K562 (cell line): ENCODE results near the gene RNU5D-1. TPM values are rescaled to one million over a fixed set of nuclear protein-coding genes. Genes with fewer than 3 reads are reported as not detected.
A peak's percentile ranks its signal among the peaks of the same experiment; 100 is the strongest.

ENCODE experiments used
- EP300 ChIP-seq: IDR thresholded peaks from 2 replicates; pipeline ENCODE4 v1.6.1; 2012; ENCODE audit warnings: low read length, improper control_type of control experiment
- HDAC3 ChIP-seq: fragments of 450-650 bp; IDR thresholded peaks from 2 replicates; pipeline ENCODE4 v1.6.1; 2018; ENCODE audit warnings: borderline replicate concordance, mild to moderate bottlenecking, moderate library complexity; ENCODE audit not compliant: partially characterized antibody
- KHSRP ChIP-seq: fragments of 450-650 bp; IDR thresholded peaks from 2 replicates; pipeline ENCODE4 v1.6.1; 2017
- MED1 ChIP-seq: sonication (generic); formaldehyde crosslinking; IDR thresholded peaks from 2 replicates; pipeline ENCODE4 v1.8.1; 2023; ENCODE audit warnings: missing genetic modification reagents, borderline replicate concordance
- MNT ChIP-seq, 2 experiments: fragments of 450-650 bp; conservative IDR thresholded peaks; 2 replicates each; pipeline ENCODE4 v1.6.1; 2017; ENCODE audit warnings: mild to moderate bottlenecking in 2 of 2, moderate library complexity in 2 of 2
- NCOR1 ChIP-seq: fragments of 450-650 bp; IDR thresholded peaks from 2 replicates; pipeline ENCODE4 v1.6.1; 2016; ENCODE audit warnings: mild to moderate bottlenecking, moderate library complexity
- NFATC3 ChIP-seq: fragments of 450-650 bp; IDR thresholded peaks from 2 replicates; pipeline ENCODE4 v1.6.1; 2017; ENCODE audit warnings: mild to moderate bottlenecking
- PCBP2 ChIP-seq: fragments of 200-400 bp; formaldehyde crosslinking; IDR thresholded peaks from 2 replicates; pipeline ENCODE4 v1.6.1; 2018; ENCODE audit warnings: low read length, low read depth, mild to moderate bottlenecking, moderate library complexity; ENCODE audit not compliant: poor library complexity, severe bottlenecking
- PRMT5 ChIP-seq: sonication (generic); formaldehyde crosslinking; IDR thresholded peaks from 2 replicates; pipeline ENCODE4 v1.5.0; 2020; ENCODE audit warnings: missing genetic modification reagents
- SIN3A ChIP-seq, 2 experiments: fragments of 150-350 bp in 1 of 2; IDR thresholded peaks; 2 replicates each; pipeline ENCODE4 v1.6.1; 2011 to 2016; ENCODE audit warnings: borderline replicate concordance in 2 of 2, low read depth in 2 of 2, low read length in 2 of 2, mild to moderate bottlenecking in 2 of 2, moderate library complexity in 2 of 2; ENCODE audit not compliant: control insufficient read depth in 1 of 2
- STAT5B ChIP-seq: fragments of 250-450 bp; sonication (Bioruptor Pico); IDR thresholded peaks from 2 replicates; pipeline ENCODE4 v1.8.0; 2021; ENCODE audit warnings: mild to moderate bottlenecking, inconsistent platforms
- TAL1 ChIP-seq: fragments of 450-650 bp; IDR thresholded peaks from 2 replicates; pipeline ENCODE4 v1.6.1; 2016; ENCODE audit warnings: mild to moderate bottlenecking
- TCF7 ChIP-seq: sonication (generic); IDR thresholded peaks from 2 replicates; pipeline ENCODE4 v1.6.1; 2016; ENCODE audit warnings: antibody characterized with exemption, borderline replicate concordance
- TGIF2 ChIP-seq: sonication (generic); formaldehyde crosslinking; IDR thresholded peaks from 2 replicates; pipeline ENCODE4 v1.8.1; 2022; ENCODE audit warnings: mild to moderate bottlenecking, missing genetic modification reagents, moderate library complexity
- ZC3H8 ChIP-seq: fragments of 450-650 bp; IDR thresholded peaks from 2 replicates; pipeline ENCODE4 v1.6.1; 2017
- ZNF253 ChIP-seq: fragments of 250-450 bp; sonication (Bioruptor Pico); conservative IDR thresholded peaks from 2 replicates; pipeline ENCODE4 v1.6.1; 2021; ENCODE audit warnings: mild to moderate bottlenecking
- ZNF318 ChIP-seq, 2 experiments: fragments of 450-650 bp; IDR thresholded peaks; 2 replicates each; pipeline ENCODE4 v1.6.1; 2016; ENCODE audit warnings: mild to moderate bottlenecking in 2 of 2, borderline replicate concordance in 1 of 2, low read depth in 1 of 2, moderate library complexity in 1 of 2
- ZNF583 ChIP-seq: fragments of 250-450 bp; sonication (Bioruptor Pico); IDR thresholded peaks from 2 replicates; pipeline ENCODE4 v1.4.0; 2020
- ZNF699 ChIP-seq: fragments of 250-450 bp; sonication (Bioruptor Pico); IDR thresholded peaks from 2 replicates; pipeline ENCODE4 v1.8.0; 2021; ENCODE audit warnings: mild to moderate bottlenecking, moderate library complexity; ENCODE audit not compliant: insufficient replicate concordance
- polyA plus RNA-seq, 8 experiments: library from polyadenylated mRNA; depleted of rRNA in 4 of 8; stranded (reverse) in 5 of 8; unstranded in 3 of 8; fragments of >200 nt; fragmentation: Nextera tagmentation in 2 of 8; fragmentation: Illumina TruSeq in 1 of 8; extraction: Ambion mirVana in 2 of 8; extraction: Trizol in 1 of 8; gene quantifications; 2 replicates each; pipeline versions ENCODE4 v1.2.1 to v1.2.3, GENCODE V29; 2011 to 2014; ENCODE audit warnings: inconsistent platforms in 1 of 8, missing spikeins in 1 of 8
- total RNA-seq, 7 experiments: library from RNA; depleted of rRNA in 6 of 7; stranded (reverse); fragments of >200 nt in 6 of 7; fragmentation: Illumina TruSeq in 2 of 7; extraction: Trizol in 2 of 7; gene quantifications; 2 replicates each; pipeline versions ENCODE4 v1.2.1 to v1.2.3, GENCODE V29; 2011 to 2021; ENCODE audit warnings: low replicate concordance in 1 of 7

Gene RNU5D-1
- total and polyA plus RNA-seq, 9 of the 15 experiments (the other 6 are each of a cell fraction or from before 2014, with no cell fraction given), result under 0.01 TPM; not detected in 8

- TF ChIP-seq ZNF583 (CRISPR knock-in tag) (no peak; the same call in none of the 2 replicates), NCOR1 (peak; percentile 99), SIN3A (IDR thresholded peaks at IDR 0.05; ENCODE audit: borderline replicate concordance in 2 of 2, control insufficient read depth in 1 of 2, low read depth in 2 of 2, low read length in 2 of 2) (peak; percentile 93 to 99), PCBP2 (peak; percentile 79), MED1 (CRISPR knock-in tag) (peak; percentile 97), TAL1 (peak; percentile 50; the same call in 1 of the 2 replicates), PRMT5 (CRISPR knock-in tag) (no peak), NFATC3 (peak; percentile 92), TCF7 (peak; percentile 89; the same call in 1 of the 2 replicates), KHSRP (peak; percentile 93), ZC3H8 (peak; percentile 100), STAT5B (CRISPR knock-in tag) (no peak), HDAC3 (peak; percentile 91), TGIF2 (CRISPR knock-in tag) (no peak), ZNF318 (IDR thresholded peaks at IDR 0.05; ENCODE audit: borderline replicate concordance in 1 of 2, low read depth in 1 of 2) (peak; percentile 61 to 99; a peak in 2 of 4 replicates), ZNF253 (peak; percentile 98), ZNF699 (no peak), MNT (conservative IDR thresholded peaks at IDR 0.05) (peak; percentile 81 to 85), EP300 (peak; percentile 80)
These were observed at the start of gene RNU5D-1 (continued) for GRCh38 chr1:44730741-44731512.
